ENCODE results near the gene CLDN34.

CLDN34 gene

GRCh38 chrX:10017872-10018271, 50.7 kb downstream of the CLDN34 start:
- DNase-seq: no peak

Data from suppressor macrophage treated with lipopolysaccharide for 1 hour (primary cell).